WTC11 (cell line): ENCODE results near the gene LAMA1. TPM values are rescaled to one million over a fixed set of nuclear protein-coding genes. Genes with fewer than 3 reads are reported as not detected.

Source experiments
- ATAC-seq: fragments of 200-7000 bp; cut with Tn5 transposase; 2 replicates; pipeline ENCODE4 v1.10.0; 2021; ENCODE audit warnings: mild to moderate bottlenecking, moderate library complexity
- CTCF ChIA-PET: fragments of 300-600 bp; sonication (Branson Sonifier 250); formaldehyde crosslinking; loops from one replicate; lab custom pipeline; 2021; ENCODE audit warnings: antibody characterized with exemption; lab: Charles Lee
- POLR2A ChIA-PET: fragments of 350-600 bp; sonication (Branson Sonifier 250); formaldehyde crosslinking; loops from one replicate; lab custom pipeline; 2021; ENCODE audit warnings: antibody characterized with exemption; lab: Charles Lee
- DNase-seq: peaks from one replicate; pipeline ENCODE4 v3.0.0; 2021; ENCODE audit warnings: low spot score
- H3K27ac Mint-ChIP-seq: 2 replicates; pipeline ENCODE4 v1.8.0; 2021; ENCODE audit warnings: mixed read lengths
- H3K27me3 Mint-ChIP-seq: 2 replicates; pipeline ENCODE4 v1.8.0; 2021; ENCODE audit warnings: low read depth, mild to moderate bottlenecking, moderate library complexity, mixed read lengths
- H3K36me3 Mint-ChIP-seq: 2 replicates; pipeline ENCODE4 v1.8.0; 2021; ENCODE audit warnings: mixed read lengths
- H3K4me1 Mint-ChIP-seq: 2 replicates; pipeline ENCODE4 v1.8.0; 2022; ENCODE audit warnings: mixed read lengths
- H3K4me3 Mint-ChIP-seq: 2 replicates; pipeline ENCODE4 v1.8.0; 2021; ENCODE audit warnings: mild to moderate bottlenecking, moderate library complexity, mixed read lengths
- H3K9me3 Mint-ChIP-seq: 2 replicates; pipeline ENCODE4 v1.8.0; 2021; ENCODE audit warnings: mixed read lengths
- ATF1 ChIP-seq: sonication (generic); formaldehyde crosslinking; IDR thresholded peaks from 2 replicates; pipeline ENCODE4 v1.8.1; 2023; ENCODE audit warnings: mild to moderate bottlenecking, moderate library complexity, missing genetic modification reagents
- ATF3 ChIP-seq: sonication (generic); formaldehyde crosslinking; conservative IDR thresholded peaks from 2 replicates; pipeline ENCODE4 v1.8.1; 2022; ENCODE audit warnings: mild to moderate bottlenecking, missing genetic modification reagents
- ATF6 ChIP-seq: sonication (generic); formaldehyde crosslinking; IDR thresholded peaks from 2 replicates; pipeline ENCODE4 v1.8.1; 2023; ENCODE audit warnings: mild to moderate bottlenecking, missing genetic modification reagents
- ELF4 ChIP-seq: sonication (generic); formaldehyde crosslinking; IDR thresholded peaks from 2 replicates; pipeline ENCODE4 v1.8.1; 2022; ENCODE audit warnings: low read depth, mild to moderate bottlenecking, moderate library complexity, missing genetic modification reagents
- EMX1 ChIP-seq: fragments of 250-450 bp; sonication (Bioruptor Pico); IDR thresholded peaks from 2 replicates; pipeline ENCODE4 v1.8.0; 2021; ENCODE audit warnings: mild to moderate bottlenecking
- FOXP1 ChIP-seq: sonication (generic); formaldehyde crosslinking; IDR thresholded peaks from 2 replicates; pipeline ENCODE4 v1.8.0; 2022; ENCODE audit warnings: missing genetic modification reagents, mild to moderate bottlenecking, moderate library complexity, borderline replicate concordance
- IRF1 ChIP-seq: sonication (generic); formaldehyde crosslinking; IDR thresholded peaks from 2 replicates; pipeline ENCODE4 v1.8.0; 2023; ENCODE audit warnings: missing genetic modification reagents
- MXD4 ChIP-seq: fragments of 250-450 bp; sonication (Bioruptor Pico); IDR thresholded peaks from 2 replicates; pipeline ENCODE4 v1.8.0; 2021; ENCODE audit warnings: mild to moderate bottlenecking, moderate library complexity, borderline replicate concordance
- NR1H2 ChIP-seq: sonication (generic); formaldehyde crosslinking; IDR thresholded peaks from 2 replicates; pipeline ENCODE4 v1.9.0; 2021; ENCODE audit warnings: mild to moderate bottlenecking, moderate library complexity, missing genetic modification reagents
- NR3C1 ChIP-seq: sonication (generic); formaldehyde crosslinking; conservative IDR thresholded peaks from 2 replicates; pipeline ENCODE4 v1.8.1; 2023; ENCODE audit warnings: low read depth, mild to moderate bottlenecking, missing genetic modification reagents
- RELA ChIP-seq: sonication (generic); formaldehyde crosslinking; IDR thresholded peaks from 2 replicates; pipeline ENCODE4 v1.8.1; 2022; ENCODE audit warnings: missing genetic modification reagents, mild to moderate bottlenecking, borderline replicate concordance
- SOX15 ChIP-seq: fragments of 250-450 bp; sonication (Bioruptor Pico); IDR thresholded peaks from 2 replicates; pipeline ENCODE4 v1.9.0; 2021; ENCODE audit warnings: mild to moderate bottlenecking
- SP1 ChIP-seq: sonication (generic); formaldehyde crosslinking; conservative IDR thresholded peaks from 2 replicates; pipeline ENCODE4 v1.8.1; 2022; ENCODE audit warnings: missing genetic modification reagents
- ZNF219 ChIP-seq: sonication (generic); formaldehyde crosslinking; IDR thresholded peaks from 2 replicates; pipeline ENCODE4 v1.8.0; 2023; ENCODE audit warnings: missing genetic modification reagents, mild to moderate bottlenecking, borderline replicate concordance
- total RNA-seq: library from RNA; stranded (reverse); gene quantifications from 3 replicates; pipeline ENCODE4 v1.2.3, GENCODE V29; 2021
- TF ChIP-seq, protein P1 (sequence below): sonication (generic); formaldehyde crosslinking; IDR thresholded peaks from 2 replicates; pipeline ENCODE4 v1.8.0; 2022; ENCODE audit warnings: mild to moderate bottlenecking, missing genetic modification reagents
- TF ChIP-seq, protein P2 (sequence below): sonication (generic); formaldehyde crosslinking; IDR thresholded peaks from 2 replicates; pipeline ENCODE4 v1.8.0; 2023; ENCODE audit warnings: mild to moderate bottlenecking, missing genetic modification reagents
- TF ChIP-seq, protein P3 (sequence below): fragments of 250-450 bp; sonication (Bioruptor Pico); conservative IDR thresholded peaks from 2 replicates; pipeline ENCODE4 v1.9.0; 2021; ENCODE audit warnings: mild to moderate bottlenecking
- TF ChIP-seq, protein P4 (sequence below): fragments of 250-450 bp; sonication (Bioruptor Pico); IDR thresholded peaks from 2 replicates; pipeline ENCODE4 v1.8.0; 2021; ENCODE audit warnings: mild to moderate bottlenecking

LAMA1 gene
- total RNA-seq, 1 experiment from 2014 or later, result 50.7 TPM

DNA sequence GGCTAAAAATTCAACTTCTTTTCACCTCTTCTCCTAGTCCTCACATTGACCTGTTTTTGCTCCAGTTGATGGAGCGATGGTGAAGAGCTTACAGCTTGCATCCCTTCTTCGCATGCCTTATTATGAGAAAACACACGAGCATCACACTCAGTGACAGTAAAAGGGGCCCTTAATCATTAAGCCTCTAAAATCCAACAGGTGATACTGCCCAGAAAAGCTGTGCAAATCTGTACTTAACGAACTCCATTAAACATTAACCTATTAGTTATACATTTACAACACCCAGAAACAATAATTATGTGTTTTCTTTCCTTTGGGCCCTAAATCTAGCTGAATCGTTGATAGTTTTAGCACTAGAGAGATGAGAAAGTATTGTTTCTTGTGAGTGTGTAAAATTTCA lies 54.8 kb downstream of the LAMA1 start:
- H3K27me3 Mint-ChIP-seq, result no peaks in the 10 kb centered on the region
- ATAC-seq (no peak), DNase-seq (no peak)
- no peak overlapping the region for H3K4me3 Mint-ChIP-seq
- no peaks in the 10 kb centered on the region for H3K9me3 Mint-ChIP-seq
- TF ChIP-seq ATF1 (CRISPR knock-in tag) (no peak), SOX15 (no peak), ATF3 (CRISPR knock-in tag) (no peak), NR1H2 (CRISPR knock-in tag) (no peak), IRF1 (CRISPR knock-in tag) (no peak), ELF4 (CRISPR knock-in tag) (no peak), ATF6 (no peak), RELA (CRISPR knock-in tag) (no peak), ZNF219 (CRISPR knock-in tag) (no peak), NR3C1 (no peak), FOXP1 (CRISPR knock-in tag) (no peak), MXD4 (CRISPR knock-in tag) (no peak), SP1 (CRISPR knock-in tag) (no peak), EMX1 (CRISPR knock-in tag) (no peak)
- TF ChIP-seq, protein P1, sequence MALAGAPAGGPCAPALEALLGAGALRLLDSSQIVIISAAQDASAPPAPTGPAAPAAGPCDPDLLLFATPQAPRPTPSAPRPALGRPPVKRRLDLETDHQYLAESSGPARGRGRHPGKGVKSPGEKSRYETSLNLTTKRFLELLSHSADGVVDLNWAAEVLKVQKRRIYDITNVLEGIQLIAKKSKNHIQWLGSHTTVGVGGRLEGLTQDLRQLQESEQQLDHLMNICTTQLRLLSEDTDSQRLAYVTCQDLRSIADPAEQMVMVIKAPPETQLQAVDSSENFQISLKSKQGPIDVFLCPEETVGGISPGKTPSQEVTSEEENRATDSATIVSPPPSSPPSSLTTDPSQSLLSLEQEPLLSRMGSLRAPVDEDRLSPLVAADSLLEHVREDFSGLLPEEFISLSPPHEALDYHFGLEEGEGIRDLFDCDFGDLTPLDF, result no peak
- TF ChIP-seq, protein P2, sequence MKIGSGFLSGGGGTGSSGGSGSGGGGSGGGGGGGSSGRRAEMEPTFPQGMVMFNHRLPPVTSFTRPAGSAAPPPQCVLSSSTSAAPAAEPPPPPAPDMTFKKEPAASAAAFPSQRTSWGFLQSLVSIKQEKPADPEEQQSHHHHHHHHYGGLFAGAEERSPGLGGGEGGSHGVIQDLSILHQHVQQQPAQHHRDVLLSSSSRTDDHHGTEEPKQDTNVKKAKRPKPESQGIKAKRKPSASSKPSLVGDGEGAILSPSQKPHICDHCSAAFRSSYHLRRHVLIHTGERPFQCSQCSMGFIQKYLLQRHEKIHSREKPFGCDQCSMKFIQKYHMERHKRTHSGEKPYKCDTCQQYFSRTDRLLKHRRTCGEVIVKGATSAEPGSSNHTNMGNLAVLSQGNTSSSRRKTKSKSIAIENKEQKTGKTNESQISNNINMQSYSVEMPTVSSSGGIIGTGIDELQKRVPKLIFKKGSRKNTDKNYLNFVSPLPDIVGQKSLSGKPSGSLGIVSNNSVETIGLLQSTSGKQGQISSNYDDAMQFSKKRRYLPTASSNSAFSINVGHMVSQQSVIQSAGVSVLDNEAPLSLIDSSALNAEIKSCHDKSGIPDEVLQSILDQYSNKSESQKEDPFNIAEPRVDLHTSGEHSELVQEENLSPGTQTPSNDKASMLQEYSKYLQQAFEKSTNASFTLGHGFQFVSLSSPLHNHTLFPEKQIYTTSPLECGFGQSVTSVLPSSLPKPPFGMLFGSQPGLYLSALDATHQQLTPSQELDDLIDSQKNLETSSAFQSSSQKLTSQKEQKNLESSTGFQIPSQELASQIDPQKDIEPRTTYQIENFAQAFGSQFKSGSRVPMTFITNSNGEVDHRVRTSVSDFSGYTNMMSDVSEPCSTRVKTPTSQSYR (CRISPR knock-in tag), result no peak
- TF ChIP-seq, protein P3, sequence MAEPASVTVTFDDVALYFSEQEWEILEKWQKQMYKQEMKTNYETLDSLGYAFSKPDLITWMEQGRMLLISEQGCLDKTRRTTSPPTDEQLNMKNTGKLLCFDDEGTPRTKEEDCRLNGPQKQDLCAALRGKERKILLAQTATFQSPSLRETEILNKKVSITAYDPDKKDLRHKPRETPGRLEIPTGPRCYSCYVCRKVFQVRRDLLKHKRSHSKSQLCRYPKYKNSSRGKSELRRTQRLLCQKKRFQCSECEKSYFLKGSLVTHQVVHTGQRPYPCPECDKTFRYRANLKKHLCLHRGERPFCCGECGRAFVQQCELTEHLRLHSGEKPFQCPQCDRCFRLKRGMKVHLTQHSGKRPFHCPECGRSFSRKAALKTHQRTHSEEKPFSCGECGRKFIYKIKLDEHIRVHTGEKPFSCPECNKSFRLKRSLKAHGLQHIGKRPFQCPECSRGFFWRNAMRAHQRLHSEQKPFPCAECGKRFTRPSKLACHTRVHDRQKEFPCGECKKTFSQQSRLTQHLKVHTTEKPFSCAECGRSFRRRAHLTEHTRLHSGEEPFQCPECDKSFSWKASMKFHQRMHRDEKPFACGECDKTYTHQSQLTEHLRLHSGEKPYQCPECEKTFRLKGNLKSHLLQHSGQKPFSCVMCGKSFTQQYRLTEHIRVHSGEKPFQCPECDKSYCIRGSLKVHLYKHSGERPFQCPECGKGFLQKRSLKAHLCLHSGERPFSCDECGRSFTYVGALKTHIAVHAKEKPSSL (CRISPR knock-in tag), result no peak
- TF ChIP-seq, protein P4, sequence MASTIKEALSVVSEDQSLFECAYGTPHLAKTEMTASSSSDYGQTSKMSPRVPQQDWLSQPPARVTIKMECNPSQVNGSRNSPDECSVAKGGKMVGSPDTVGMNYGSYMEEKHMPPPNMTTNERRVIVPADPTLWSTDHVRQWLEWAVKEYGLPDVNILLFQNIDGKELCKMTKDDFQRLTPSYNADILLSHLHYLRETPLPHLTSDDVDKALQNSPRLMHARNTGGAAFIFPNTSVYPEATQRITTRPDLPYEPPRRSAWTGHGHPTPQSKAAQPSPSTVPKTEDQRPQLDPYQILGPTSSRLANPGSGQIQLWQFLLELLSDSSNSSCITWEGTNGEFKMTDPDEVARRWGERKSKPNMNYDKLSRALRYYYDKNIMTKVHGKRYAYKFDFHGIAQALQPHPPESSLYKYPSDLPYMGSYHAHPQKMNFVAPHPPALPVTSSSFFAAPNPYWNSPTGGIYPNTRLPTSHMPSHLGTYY (CRISPR knock-in tag), result no peak
- H3K4me1 Mint-ChIP-seq, result peaks cover 4% of the 10 kb centered on the region; the same call in 1 of the 2 replicates
- POLR2A ChIA-PET, result interaction anchor here (0.6 kb wide), 1 partner anchor 130 kb away, joined by 3 read pairs; no protein-coding TSS in a partner anchor
- CTCF ChIA-PET, result interaction anchor here (1.3 kb wide), 2 partner anchors 24 to 114 kb away, joined by 4 to 5 read pairs; no protein-coding TSS in a partner anchor
- no peak overlapping the region for H3K27ac Mint-ChIP-seq
- H3K36me3 Mint-ChIP-seq, result peaks cover 9% of the 10 kb centered on the region; the same call in 1 of the 2 replicates
